Measurements from ENCODE around the gene NUP62.

NUP62 gene

DNA sequence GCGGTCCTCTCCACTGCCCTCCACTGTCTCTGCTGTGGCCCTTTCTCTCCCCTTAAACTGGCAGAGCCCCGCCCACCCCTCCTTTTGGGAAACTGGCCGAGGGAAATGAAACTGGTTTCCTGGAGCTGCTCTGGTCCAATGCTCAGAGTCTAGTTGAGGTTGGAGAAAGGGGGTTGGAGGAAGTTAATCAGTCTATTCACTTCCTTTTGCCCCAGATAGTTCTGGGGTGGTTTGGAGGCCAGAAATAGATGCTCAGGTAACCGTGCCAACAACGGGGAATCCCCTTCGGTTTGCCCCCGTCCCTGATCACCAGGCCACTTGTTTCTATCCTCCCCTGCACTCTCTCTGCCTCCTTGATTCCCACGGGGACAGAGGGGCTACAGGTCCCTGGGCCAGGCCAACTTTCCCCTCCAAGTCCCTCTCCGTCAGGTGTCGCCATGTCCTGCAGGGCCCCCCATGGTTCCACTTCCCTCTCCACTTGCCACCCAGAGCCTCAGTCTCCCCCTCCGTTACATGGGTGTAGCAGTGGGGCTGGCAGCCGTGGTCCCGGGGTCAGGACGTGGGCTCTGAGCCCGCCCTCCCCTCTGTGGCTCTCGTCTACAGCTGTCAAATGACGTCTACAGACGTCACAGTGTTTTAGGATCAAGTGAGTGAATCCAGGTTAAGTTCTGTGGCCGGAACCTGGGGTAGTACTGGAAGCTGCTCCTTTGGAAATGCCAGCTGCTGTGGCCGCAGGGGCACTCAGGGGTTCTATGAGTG, 32.3 kb downstream of the NUP62 start, which contains the start of gene IL4I1:
Gene IL4I1, minus strand, starts transcription at position 25 of the 759 bp plus-strand sequence. CDS start 727 bp downstream, outside the sequence.
- DNase-seq = peak; percentile 90

DNA sequence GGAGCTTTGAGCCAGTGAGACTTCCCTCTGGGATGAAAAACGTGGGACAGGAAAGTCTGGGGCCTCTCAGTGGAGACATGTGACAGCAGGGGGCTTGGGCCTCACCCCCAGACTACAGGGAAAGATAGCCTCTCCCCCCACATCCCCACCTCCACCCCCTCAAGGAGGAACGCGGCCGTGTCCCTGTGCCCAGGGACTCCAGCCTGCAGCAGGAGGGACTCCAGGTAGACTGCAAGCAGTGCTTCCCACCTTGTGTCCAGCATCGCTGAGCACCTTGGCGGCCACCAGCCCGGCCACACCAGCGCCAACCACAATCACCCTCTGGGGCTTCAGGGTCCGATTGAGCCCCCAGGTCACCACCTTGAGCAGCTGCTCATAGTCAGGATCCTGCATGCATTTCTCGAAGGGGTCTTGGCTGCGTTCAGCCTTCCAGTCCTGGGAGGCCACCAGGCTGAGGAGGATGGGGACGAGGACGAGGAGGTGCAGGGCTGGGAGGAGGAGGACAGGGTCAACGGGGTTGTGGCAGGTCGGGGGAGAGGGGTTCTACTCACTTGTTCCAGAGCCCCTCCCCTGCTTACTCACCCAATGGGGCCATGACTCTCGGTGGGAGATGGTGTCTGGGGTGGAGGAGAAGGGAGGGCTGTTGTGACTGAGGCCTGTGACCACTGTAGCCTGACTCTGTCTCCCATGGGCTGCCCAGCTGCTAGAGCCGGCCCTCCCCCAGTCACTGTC, 33.6 kb downstream of the NUP62 start:
- DNase-seq = no peak

DNA sequence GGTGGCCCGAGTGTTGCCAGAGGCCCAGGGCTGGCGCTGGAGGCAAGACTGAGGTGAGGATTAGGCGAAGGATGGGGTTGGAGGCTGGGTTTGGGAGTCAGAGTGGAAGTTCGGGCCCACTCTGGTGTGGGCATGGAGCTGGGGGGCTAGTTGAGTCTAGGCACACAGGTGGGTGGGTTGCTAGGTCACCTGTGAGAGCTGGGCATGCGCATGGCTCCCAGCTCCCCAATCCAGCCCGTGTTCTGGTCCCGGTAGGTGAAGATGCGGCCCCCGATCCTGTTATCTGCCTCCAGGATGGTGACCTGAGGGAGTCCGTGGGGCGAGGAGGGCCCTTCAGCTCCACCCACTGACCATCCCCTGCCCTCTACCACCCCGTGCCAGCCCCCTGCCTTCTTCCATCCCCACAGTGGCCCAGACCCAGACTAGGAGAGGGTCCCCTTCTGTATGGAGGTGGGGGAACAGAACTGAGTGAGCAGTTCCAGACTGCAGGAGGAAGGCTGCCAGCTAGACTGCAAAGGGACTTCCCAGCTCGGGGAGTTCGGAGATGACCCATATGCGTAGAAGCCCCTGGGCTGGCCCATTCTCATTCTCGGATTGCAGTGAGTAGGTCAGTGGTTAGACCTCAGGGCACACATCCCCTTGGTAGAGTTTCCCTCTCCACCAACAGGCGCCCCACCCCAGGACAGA, 34.3 kb downstream of the NUP62 start:
- peak; percentile 64 for DNase-seq

DNA sequence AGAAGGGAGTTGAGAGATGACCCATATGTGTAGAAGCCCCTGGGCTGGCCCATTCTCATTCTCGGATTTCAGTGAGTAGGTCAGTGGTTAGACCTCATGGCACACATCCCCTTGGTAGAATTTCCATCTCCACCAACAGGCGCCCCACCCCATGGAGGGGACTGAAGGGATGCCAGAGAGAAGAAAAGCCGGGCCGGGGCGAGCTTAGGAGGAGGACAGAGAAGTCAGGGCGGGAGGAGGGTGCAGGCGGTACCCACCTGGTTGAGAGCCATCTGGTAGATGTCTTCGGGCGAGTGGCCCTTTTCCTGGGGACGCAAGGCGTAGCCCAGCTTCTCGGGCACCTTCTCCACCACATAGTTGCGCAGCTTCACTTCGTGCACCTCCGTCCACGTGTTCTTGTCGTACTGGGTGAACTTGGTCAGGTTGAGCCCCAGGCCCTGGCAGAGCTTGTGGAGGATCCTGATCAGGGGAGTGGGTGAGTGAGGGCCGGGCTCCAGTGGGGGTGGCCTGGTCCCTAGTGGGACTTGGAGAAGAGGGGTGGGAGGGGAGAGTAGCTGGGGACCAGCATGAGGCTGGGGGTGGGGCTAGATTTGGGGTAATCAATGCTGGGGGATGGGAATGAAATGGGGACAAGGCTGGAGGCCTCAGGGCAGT, 35.2 kb downstream of the NUP62 start:
- no peak for DNase-seq

DNA sequence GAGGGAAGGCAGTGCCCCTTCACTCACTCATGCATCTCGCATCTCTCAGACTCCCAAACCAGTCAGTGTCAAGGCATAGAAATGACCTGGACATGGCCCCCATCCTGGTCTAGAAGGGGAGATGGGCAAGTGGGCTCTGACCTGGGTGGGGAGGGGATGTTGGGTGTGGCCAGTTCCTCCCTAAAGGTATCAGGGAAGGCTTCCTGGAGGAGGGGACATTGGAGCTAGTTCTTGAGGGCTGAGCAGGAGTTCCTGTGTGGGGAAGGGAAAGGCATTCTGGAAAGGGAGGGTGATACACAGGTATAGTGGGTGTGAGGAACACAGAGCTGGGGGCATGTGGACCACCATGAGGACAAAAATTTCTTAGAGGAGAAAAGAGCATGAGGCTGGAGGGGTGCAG, 36.6 kb downstream of the NUP62 start:
- DNase-seq = no peak

DNA sequence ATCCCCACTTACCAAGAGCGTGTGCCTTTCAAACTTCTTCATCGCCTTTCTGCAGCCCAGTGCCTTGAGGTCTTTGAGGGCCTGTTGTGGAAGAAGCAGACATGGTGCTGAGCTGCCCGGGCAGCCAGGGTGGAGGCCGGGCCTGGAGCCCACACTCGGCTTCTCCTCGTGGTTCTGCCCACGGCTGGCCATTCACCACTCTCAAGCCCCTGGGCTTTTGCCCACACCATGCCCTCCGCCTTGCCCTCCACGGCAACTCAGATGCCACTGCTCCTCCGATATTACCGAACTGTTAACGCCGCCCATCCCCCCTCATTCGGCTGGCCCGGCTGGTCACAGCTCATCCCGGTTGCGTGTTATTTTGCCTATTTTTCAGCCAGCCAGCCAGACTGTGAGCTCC, 37.9 kb downstream of the NUP62 start:
- DNase-seq = no peak

DNA sequence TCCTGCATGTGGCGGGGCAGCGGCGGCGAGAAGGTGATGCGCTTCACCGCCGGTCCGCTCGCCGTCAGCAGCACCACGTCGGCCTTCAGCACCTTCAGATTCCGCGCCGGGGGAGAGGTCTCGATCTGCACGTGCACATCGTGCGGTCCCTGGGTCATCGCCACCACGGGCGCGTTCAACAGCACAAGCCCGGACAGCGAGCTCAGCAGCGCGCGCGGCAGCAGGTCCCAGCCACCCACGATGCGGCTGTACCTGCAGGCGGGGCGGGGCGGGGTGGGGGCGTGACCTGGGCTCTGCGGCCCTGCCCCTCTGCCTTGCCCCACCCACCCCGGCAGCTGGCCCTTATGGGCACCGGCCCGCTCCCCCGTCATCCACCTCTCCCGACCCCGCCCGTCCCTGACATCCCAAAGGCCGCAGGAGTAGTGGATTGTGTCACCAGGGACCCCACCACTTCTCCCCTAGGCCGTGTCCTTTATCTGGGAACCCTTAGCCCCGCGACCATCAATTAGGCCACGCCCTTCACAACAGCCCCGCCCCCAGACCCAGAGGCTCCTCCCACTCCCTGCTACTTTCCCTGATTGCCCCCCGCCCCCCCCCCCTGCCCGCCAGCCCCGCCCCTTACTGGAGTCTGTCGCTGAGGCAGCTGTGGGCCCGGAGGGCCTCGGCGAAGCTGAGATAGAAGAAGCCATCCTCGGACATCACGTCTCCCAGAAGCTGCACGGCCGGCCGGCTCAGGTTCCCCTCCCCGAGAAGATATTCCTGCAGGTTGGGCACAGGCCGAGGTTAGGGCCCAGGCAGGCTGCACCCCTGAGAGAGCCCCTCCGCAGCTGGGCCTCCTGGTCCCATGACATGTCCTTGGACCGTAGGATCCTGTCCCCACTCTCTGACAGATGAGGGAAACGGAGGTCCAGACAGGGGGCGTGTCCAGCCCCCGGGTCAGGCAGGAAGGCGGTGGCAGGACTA, 38.7 kb downstream of the NUP62 start:
- peak; percentile 79 for DNase-seq

DNA sequence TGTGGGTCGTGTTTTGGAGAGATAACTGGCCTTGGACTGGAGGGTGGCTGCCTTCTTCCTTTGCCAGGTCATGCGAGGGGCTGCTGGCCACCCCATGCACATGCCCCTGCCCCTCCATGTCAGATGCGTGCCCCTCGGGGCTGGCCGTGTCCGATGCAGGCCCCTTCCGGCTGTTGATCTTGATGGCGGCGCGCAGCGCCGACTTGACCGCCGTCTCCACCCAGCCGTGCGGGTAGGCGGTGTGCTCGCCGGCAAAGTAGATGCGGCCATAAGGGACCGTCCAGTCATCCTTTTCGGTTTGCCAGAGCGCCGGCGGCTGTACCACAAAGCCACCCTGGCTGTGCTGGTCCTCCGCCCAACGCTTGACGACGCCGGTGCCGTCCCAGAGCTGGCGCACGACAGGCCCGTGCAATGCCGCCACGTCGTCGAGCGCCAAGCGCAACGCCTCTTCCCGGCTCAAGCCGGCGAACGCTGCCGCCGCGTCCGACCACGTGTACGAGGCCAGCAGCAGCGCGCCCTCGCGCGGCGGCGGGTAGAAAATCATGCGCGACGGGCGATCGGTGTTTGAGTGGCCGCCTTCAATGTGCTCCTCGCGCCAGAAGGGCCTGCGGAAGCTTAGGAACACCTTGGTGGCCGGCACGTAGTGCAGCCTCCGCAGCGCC, 39.5 kb downstream of the NUP62 start:
- peak; percentile 83 for DNase-seq

DNA sequence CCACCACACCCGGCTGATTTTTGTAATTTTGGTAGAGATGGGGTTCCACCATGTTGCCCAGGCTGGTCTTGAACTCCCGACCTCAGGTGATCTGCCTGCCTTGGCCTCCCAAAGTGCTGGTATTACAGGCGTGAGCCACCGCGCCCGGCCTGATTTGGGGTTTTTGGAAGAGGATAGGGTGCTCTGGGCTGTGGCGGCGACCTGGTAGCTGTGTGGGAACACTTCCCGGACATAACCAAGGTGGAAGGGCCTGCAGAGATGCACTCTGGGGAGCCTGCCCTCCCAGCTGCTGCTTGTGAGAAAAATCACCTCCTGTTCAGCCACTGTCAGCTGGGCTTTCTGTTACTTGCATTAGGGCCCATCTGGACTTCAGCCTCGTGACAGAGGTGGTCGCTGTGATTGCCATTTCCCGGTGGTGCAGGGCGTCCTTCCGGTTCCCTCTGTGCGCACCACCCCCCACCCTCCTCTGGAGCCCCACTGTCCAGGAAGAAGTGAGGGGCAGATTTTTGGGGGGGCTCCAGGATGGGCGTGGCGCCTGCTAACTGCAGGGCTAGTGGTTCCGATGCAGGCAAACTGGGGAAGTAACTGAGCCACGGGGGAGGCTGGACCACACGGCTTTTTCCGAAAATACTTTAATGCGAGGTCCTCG, 40.1 kb downstream of the NUP62 start:
- no peak for DNase-seq

DNA sequence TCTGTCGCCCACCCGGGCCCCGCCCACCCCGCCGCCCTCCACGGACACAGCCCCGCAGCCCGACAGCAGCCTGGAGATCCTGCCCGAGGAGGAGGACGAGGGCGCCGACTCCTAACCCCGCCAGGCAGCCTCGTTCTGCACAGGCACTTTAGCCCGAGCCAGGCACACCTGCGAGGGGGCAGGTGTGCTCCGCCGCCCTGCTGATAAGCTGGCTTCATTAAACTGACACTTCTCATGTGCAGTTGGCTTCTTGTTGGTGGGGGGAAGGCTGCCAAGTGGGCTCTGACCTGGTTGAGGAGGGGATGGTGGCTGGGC, 40.8 kb downstream of the NUP62 start:
- DNase-seq = no peak

DNA sequence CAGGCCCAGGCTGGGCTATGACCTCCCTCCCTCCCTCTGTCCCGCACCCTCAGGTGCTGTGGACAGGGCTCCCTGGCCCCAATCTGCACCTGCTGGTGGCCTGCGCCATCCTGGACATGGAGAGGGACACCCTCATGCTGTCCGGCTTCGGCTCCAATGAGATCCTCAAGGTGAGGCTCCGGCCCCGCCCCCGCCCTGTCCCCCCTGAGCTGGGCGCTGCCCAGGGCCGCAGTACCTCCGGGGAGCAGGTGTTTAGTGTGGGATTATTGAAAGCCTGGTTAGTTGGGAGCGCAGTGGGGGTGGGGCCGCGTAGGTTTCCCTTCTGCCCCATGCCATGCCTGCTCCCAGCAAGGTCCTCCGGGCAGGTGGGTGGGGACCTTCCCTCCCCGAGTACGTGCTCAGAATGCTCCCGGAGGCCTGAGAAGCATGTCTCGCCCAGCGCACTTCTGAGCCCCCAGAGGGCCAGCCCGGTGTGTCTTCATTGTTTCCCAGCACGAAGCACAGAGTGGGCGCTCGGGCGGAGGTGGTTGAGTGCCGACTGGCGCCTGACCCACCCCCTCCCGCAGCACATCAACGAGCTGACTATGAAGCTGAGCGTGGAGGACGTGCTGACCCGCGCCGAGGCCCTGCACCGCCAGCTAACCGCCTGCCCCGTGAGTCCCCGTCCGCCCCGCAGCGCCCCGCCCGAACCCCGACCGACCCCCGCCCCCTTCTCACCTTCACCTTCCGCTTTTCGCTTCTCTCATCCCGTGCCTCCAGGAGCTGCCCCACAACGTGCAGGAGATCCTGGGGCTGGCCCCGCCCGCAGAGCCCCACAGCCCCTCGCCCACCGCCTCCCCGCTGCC, 41.4 kb downstream of the NUP62 start:
- DNase-seq = no peak

DNA sequence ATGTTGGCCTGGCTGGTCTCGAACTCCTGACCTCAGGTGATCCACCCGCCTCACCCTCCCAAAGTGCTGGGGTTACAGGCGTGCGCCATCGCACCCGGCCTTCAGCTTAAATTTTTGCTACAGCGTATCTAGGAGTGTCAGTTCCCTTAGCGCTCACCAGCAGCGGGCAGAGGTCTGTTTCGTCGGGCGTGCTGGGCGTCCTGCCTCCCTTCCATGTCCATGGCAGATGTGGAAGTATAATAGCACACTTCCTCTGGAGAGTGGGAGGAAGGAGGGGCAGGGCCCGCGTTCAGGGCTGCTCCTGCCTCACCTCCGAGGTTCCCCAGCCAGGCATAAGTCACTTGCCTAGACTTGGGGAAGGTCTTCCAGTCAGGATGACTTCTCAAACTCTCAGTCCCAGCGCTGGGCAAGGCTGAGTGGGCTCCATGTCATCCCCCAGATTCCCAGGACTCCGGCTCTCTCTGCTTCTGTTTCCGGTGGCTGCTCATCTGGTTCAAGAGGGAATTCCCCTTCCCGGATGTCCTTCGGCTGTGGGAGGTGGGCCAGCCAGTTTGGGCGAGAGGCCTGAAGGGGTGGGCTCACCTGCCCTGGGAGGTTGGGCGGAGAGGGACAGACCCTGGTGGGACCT, 42.2 kb downstream of the NUP62 start:
- no peak for DNase-seq

DNA sequence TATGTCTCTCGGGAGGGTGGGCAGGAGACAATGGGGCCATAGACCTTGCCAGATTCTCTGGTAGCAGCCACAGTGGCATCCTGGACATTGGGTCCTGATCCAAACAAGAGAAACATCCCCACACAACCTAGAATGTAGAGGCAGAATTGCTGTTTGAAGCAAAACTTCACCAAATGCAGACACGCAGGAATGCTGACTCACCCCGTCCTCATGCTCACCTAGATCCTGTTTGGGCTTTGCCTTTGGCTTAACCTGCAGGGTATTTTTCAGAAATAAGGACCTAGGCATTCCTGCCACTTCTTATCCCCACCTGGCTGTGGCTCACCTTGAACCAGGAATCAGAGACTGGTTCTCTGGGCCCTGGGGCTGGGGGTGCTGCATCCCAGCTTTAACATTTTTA, 44.5 kb downstream of the NUP62 start:
- no peak for DNase-seq

DNA sequence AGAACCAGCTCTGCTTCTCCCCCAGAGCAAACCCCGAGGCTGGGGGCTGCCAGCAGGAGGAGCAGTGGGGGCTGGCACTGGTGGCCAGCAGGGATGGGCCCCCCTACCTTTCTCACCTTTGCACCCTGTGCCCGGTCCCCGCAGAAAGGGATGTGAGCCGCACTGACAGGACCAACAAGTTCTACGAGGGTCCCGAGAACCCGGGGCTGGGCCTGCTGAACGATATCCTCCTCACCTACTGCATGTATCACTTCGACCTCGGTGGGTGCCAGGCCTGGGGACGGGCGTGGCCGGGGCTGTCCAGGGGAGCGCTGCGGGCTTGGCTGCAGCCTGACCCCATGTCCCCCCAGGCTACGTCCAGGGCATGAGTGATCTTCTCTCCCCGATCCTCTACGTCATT, 45.2 kb downstream of the NUP62 start:
- no peak for DNase-seq

DNA sequence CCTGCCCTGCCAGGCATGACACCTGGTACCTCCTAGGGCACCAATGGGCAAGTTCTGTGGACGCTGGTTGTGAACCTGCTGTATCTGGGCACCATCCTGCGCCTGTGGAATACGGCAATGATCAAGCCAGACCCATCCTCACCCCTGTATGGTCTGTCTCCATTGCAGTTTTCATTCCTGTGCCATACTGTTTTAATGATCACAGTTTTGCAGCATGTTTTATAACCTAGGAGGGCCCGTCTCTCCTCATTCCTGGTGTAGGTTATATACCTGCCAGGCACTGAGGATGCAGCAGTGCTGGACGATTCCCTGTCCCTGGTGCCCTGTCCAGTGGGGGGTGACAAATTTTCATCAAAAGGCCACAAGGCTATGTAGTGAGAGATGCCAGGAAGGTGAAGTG, 46.2 kb downstream of the NUP62 start:
- no peak for DNase-seq

DNA sequence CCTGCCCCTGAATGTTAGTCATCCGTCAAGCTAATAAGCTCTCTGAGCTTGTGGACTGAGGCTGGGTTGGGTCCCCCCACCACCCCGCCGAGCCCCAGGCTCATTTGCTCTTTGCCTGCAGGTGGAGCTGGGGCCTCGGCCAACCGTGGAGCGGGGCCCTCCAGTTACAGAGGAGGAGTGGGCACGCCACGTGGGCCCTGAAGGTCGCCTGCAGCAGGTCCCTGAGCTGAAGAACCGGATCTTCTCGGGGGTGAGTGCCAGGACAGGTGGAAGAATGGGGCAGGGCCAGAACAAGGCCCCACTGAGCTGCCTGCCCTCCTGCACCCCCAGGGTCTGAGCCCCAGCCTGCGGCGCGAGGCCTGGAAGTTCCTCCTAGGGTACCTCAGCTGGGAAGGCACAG, 46.7 kb downstream of the NUP62 start:
- DNase-seq = no peak

DNA sequence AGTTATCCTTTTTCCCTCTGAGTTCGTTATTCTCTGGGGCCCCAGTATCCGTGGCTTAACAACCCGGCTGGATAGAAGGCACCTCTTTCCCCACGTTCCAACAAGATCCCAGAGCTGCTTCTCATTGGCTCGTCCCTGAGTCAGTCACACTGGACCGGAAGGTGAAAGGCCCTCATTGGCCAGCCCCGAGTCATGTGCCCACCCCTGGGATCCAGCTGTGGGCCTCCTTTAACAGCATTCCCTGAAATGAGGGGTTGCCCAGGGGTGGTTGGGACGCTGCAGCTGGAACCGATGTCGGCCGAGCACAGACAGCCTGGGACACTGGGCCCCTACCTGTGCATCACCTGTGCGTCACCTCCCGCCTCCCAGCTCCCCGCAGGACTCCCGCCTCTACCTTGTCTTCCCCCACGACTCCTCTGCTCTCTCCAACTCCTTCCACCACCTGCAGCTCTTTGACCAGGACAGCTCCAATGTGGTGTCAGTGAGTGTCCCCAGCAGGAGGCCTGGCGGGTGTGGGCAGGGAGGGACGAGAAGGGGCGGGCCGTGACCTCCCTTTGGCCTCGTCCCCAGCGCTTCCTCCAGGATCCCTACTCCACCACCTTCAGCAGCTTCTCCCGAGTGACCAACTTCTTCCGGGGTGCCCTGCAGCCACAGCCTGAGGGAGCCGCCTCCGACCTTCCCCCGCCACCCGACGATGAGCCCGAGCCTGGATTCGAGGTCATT, 47.5 kb downstream of the NUP62 start:
- DNase-seq = no peak

DNA sequence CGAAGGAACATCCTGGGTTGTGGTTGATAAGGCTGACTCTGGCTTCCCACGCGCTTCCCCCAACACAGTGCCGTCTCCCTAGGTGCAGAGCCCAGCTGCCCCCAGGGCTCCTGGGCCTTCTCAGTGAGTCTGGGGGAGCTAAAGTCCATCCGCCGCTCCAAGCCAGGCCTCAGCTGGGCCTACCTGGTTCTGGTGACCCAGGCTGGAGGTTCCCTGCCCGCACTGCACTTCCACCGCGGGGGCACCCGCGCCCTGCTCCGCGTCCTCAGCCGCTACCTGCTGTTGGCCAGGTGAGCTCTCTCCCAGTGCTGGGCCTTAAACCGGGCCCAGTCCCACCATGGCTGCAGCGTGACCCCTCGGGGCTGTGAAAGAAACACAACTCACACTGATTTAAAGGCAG, 48.1 kb downstream of the NUP62 start:
- no peak for DNase-seq

Data from CD4-positive, alpha-beta T cell treated with Interleukin-21 for 1 hour (primary cell).